Tibial artery (tissue), 4 donors: Measurements from ENCODE around the gene FAM9C.

ENCODE experiments used
- DNase-seq, 2 donors: peaks; one replicate each; pipeline ENCODE4 v3.0.0-alpha.2; 2019
- H3K27ac ChIP-seq, 2 donors: fragments of 200-600 bp; sonication (generic) in 1 of 2; 1 replicate in 1 of 2; 2 replicates in 1 of 2; pipeline ENCODE4 v1.5.1; 2018 to 2019; ENCODE audit warnings: mild to moderate bottlenecking in 1 of 2
- H3K27me3 ChIP-seq, 2 donors: fragments of 200-600 bp; sonication (generic) in 1 of 2; one replicate each; pipeline versions ENCODE4 v1.5.1 to v1.6.0; 2016 to 2019
- H3K36me3 ChIP-seq, 3 donors: fragments of 200-600 bp; sonication (generic) in 2 of 3; one replicate each; pipeline ENCODE4 v1.5.1; 2016 to 2019; ENCODE audit warnings: mild to moderate bottlenecking in 2 of 3
- H3K4me1 ChIP-seq, 4 donors: fragments of 200-600 bp; sonication (generic) in 2 of 4; 1 replicate in 3 of 4; 2 replicates in 1 of 4; pipeline ENCODE4 v1.5.1; 2016 to 2019
- H3K4me3 ChIP-seq, 2 donors: fragments of 200-600 bp; sonication (generic) in 1 of 2; 1 replicate in 1 of 2; 2 replicates in 1 of 2; pipeline ENCODE4 v1.5.1; 2018 to 2019; ENCODE audit warnings: mild to moderate bottlenecking in 2 of 2
- H3K9me3 ChIP-seq, 3 donors: fragments of 200-600 bp; sonication (generic) in 1 of 3; one replicate each; pipeline ENCODE4 v1.5.1; 2016 to 2019
- intact Hi-C: fragments of 100-400 bp; cut with DNase I; formaldehyde crosslinking; loops from one replicate; pipeline ENCODE4 v1.15.0; 2023; ENCODE audit warnings: low total_unique reads
- TF ChIP-seq, protein P1 (sequence below), 2 experiments: fragments of 200-600 bp in 1 of 2; fragments of 450-650 bp in 1 of 2; IDR thresholded peaks; one replicate each; pipeline ENCODE4 v1.5.1; 2017 to 2019; ENCODE audit warnings: antibody characterized with exemption in 2 of 2, mild to moderate bottlenecking in 1 of 2, moderate library complexity in 1 of 2

The FAM9C gene

DNA sequence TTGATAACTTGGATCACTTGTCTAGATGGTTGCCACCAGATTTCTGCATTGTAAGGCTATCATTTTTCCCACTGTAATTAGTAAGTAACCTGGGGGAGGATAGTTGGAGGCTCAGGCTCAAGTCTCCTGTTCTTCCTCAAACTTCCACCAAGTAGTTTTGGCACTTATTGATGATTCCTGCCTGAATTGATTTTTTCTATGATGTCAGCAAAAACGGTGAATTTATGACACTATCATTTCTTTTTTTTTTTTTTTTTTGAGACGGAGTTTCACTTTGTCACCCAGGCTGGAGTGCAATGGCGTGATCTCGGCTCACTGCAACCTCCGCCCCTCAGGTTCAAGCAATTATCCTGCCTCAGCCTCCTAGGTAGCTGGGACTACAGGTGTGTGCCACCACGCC, 57.1 kb downstream of the FAM9C start:
- H3K9me3 ChIP-seq, result no peaks in the 10 kb centered on the region
- no peak for DNase-seq
- H3K27ac ChIP-seq, result no peak overlapping the region
- no peaks in the 10 kb centered on the region for H3K27me3 ChIP-seq
- peaks cover 0 to 8% (median 0%) of the 10 kb centered on the region in 4 donors for H3K4me1 ChIP-seq
- no peak overlapping the region for H3K4me3 ChIP-seq
- H3K36me3 ChIP-seq, result no peaks in the 10 kb centered on the region
- intact Hi-C loops, result no loop called here
- TF ChIP-seq, protein P1, sequence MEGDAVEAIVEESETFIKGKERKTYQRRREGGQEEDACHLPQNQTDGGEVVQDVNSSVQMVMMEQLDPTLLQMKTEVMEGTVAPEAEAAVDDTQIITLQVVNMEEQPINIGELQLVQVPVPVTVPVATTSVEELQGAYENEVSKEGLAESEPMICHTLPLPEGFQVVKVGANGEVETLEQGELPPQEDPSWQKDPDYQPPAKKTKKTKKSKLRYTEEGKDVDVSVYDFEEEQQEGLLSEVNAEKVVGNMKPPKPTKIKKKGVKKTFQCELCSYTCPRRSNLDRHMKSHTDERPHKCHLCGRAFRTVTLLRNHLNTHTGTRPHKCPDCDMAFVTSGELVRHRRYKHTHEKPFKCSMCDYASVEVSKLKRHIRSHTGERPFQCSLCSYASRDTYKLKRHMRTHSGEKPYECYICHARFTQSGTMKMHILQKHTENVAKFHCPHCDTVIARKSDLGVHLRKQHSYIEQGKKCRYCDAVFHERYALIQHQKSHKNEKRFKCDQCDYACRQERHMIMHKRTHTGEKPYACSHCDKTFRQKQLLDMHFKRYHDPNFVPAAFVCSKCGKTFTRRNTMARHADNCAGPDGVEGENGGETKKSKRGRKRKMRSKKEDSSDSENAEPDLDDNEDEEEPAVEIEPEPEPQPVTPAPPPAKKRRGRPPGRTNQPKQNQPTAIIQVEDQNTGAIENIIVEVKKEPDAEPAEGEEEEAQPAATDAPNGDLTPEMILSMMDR (IDR thresholded peaks at IDR 0.05), result no peak

- Histone ChIP-seq H3K27me3 (no peaks in the 10 kb centered on the region), H3K36me3 (no peaks in the 10 kb centered on the region), H3K4me1 (peaks cover 0 to 8% (median 0%) of the 10 kb centered on the region in 4 donors), H3K9me3 (no peaks in the 10 kb centered on the region), H3K27ac (no peak overlapping the region), H3K4me3 (no peak overlapping the region)
- intact Hi-C loops, result no loop called here
- TF ChIP-seq, protein P1 (IDR thresholded peaks at IDR 0.05), result no peak
- DNase-seq, result no peak
These were observed 57.5 kb downstream of the FAM9C start for GRCh38 chrX:12986886-12987285.

GRCh38 chrX:12986164-12986779, 58.1 kb downstream of the FAM9C start:
- TF ChIP-seq, protein P1 (IDR thresholded peaks at IDR 0.05), result no peak
- H3K27ac ChIP-seq, result no peak overlapping the region
- no peaks in the 10 kb centered on the region for H3K27me3 ChIP-seq
- no peak for DNase-seq
- no peaks in the 10 kb centered on the region for H3K9me3 ChIP-seq
- H3K36me3 ChIP-seq, result no peaks in the 10 kb centered on the region
- intact Hi-C loops, result no loop called here
- no peak overlapping the region for H3K4me3 ChIP-seq
- H3K4me1 ChIP-seq, result peaks cover 0 to 8% (median 0%) of the 10 kb centered on the region in 4 donors
